Suppressor macrophage (primary cell): Measurements from ENCODE around the gene FAM228B.
A peak's percentile ranks its signal among the peaks of the same experiment; 100 is the strongest.
"Not testable (repeated sequence)": the region's sequence is repeated elsewhere in the genome, so short reads cannot be mapped to it uniquely, and the experiment has no call there.

Experiments
- DNase-seq, 4 experiments: peaks; one replicate each; pipeline ENCODE4 v3.0.0-alpha.2; 2020 to 2022
- total RNA-seq, 17 experiments: gene quantifications; one replicate each; lab custom pipeline; 2026; ENCODE audit warnings: mixed read lengths in 6 of 17, inconsistent platforms in 3 of 17; lab: John Stamatoyannopoulos, UW

The FAM228B gene
- 1.00 to 5.0 (median 2.7) reads per million in 17 experiments for total RNA-seq

DNA sequence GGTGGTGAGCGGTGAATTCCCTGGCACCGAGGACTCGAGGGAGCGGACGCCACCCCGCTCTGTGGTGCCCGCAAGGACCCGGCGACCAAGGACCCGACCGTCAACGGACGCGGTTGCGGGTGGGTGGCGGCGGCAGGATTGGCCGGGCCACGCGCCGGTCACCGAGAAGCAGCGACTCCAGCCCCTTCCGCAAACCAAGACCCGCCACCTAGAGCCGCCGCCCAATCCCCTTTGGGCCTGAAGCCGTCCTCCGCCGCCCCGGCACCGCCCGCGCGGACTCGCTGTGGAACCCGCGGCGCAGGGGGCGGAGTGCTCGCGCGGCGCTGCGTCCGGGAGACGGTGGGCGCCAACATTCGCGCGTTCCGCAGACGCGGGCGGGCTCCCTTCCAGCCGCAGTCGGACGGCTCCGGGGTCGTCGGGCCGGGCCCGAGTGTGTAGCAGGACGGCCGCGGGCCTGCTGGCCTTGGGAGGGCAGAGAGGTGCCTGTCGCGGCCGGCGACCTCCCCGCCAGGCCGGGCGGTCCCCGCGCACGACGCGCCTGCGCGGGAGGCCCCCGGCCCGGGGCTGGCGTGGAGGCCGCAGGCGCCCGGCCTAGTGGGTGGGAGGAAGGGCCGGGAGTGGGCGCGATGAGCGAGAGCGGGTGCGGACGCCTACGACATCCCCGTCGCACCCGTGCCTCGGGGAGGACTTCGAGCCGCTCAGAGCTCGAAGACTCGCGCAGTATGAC, at the start of gene FAM228B, which contains the start of gene PFN4:
TSS of gene FAM228B (plus strand) at position 275 of the 727 bp plus-strand sequence. CDS start 893 bp downstream, outside the sequence.
TSS of gene PFN4 (minus strand) at position 140 of the 727 bp plus-strand sequence. CDS start 799 bp downstream, outside the sequence.
- peak; percentile 89 to 97 (median 94) for DNase-seq

DNA sequence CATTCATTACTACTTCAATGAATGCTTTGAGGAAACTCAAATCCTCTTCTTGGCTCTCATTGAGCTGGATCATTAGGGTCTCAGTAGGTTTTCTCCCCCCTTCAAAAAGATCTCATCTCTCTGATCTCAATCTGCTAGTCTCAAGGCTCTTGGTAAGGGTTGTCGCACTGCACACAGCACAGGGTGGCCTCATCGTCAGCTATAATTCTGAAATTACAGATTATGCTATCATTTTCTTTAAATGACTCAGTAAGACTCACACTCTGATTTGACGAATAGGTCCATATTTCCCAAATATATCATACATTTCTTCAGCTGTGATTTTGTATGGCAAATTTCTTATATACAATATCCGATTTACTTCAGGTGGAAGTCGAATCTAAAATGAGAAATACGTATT, 49.5 kb upstream of the FAM228B start:
- DNase-seq: no peak

DNA sequence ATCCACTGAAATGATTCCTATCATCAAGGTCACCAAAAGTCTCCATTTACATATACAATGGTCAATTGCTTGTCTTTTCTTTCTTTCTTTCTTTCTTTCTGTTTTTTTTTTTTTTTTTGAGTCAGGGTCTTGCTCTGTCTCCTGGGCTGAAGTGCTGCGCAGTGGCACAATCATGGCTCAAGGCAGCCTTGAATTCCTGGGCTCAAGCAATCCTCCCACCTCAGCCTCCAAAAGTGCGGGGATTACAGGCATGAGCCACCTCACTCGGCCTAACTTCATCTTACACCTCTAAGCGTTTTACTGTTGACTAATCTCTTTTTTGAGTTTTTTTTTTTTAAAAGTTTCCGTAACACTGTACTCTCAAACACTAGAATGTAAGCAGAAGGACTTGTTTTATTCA, 48.0 kb upstream of the FAM228B start:
- no peak for DNase-seq

DNA sequence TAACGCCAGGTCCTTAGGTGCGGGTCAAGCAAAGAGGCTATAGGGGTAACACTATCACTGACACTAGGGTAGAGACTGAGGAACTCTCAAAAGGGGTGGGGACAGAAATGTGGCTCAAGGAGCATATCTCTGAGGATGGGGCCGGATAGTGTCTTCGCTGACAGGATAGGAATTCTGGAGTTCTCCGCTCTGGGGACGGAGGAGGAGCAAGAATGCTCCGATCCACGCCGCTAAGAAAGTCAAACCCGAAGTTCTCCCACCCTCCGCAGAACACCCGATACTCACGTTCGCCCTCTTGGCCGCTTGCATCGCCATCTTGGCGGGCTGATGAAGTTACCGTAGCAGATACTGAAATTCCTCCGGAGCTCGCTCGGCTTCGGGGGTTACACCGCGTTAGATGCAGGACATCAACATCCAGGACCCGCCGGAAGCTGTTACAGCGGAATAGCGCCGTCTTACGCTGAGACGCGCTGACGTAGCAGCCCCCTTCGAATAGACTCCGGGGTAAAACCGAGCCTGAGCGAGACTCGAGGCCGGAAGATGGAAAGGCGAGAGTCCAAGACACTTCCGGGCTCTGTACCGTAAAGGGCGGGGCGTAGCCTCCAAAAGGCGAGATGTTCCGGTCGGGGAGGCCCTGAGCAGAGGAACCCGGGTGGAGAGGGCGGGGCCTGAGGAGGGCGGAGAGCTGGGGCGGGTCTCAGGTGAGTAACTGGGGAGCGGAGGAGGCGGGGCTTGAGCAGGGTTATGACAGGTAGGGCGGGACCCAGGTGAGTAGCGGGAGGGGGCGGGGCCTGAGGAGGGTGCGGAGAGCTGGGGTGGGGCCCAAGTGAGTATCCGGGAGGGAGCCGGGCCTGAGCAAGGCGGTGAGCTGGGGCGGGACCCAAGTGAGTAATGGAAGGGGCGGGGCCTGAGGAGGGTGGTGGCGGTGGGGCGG, 47.1 kb upstream of the FAM228B start, which contains the start of gene SF3B6:
TSS of gene SF3B6 (minus strand) at position 412 of the 934 bp plus-strand sequence. CDS start at position 315, 97 bp downstream.
- DNase-seq: peak; percentile 98 to 100 (median 99)

DNA sequence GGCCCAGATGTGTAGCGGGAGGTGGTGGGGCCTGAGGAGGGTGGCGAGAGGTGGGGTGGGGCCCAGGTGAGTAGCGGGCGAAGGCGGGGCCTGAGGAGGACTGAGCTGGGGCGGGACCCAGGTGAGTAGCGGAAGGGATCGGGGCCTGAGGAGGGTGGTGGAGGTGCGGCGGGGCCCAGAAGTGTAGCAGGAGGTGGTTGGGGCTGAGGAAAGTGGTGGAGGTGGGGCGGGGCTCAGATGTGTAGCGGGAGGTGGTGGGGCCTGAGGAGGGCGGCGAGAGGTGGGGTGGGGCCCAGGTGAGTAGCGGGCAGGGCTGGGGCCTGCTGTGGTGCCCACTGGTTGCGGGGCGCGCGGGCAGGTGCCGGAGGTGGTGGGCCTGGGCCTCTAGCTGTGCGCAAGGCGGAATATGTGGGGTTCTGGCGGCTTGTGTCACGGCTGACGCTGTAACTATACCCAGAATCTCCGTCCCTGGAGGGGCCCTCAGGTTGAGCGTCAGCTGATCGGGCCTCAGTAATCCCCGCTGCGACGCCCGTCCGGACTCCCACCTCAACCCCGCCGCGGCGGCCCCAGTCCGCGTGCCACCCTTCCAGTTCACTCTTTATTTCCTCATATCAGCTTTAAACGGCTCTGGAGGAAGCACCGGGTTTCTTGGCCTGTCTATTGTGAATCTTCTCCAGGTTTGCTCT, 46.3 kb upstream of the FAM228B start:
- peak; percentile 48 to 70 (median 57) for DNase-seq

DNA sequence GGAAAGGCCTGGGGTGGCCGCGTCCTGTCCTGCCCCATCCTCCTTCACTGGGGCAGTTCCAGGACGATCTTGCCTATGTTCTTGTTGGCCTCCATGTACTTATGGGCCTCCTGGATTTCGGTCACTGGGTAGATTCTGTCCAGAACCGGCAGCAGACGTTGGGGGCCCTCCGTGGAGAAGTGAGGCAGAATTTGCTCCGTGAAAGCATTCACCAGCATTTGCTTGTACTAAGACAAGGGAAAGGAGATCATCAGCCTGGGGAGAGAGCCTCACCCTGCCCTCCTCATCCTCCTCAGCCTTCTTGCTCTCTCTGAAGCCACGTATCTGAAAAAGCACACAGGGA, 45.8 kb upstream of the FAM228B start:
- DNase-seq: no peak

DNA sequence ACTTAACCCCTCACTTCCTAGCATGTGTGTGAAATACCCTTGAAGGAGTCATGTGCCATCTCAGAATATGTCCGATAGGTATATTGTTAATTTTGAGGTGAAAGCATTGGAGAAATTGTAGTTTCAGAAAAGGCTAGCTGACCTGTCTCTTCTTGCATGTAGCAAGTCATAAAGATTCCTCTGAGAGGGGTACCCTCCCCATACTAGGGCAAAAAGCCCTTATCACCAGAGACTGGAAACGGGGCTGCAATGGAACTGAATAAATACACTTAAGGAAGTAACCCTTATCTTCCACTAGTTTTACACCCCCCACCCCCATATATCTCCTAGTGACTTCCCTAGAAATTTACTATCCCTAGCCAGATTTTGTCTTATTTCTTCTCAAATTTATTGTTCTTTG, 45.4 kb upstream of the FAM228B start:
- DNase-seq: peak in 1 of 4 experiments; percentile 6

DNA sequence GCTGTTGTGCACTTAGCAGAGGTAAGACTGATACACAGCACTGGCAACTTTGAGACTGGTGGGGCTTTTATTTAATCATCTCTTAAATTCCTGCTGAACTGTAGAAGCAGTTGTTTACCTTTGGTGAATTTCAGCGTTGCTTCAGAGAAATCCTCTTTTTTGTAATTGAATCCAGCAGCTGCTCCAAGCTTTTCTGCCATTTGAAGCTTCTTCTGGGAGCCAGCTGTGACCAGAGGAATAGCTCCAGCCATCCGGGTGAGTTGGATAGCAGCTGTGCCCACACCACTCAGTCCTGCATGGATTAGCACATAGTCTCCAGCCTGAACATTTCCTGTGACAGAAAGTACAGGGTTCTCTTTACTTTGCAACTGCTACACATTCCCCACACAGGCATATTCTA, 42.6 kb upstream of the FAM228B start:
- no peak for DNase-seq

DNA sequence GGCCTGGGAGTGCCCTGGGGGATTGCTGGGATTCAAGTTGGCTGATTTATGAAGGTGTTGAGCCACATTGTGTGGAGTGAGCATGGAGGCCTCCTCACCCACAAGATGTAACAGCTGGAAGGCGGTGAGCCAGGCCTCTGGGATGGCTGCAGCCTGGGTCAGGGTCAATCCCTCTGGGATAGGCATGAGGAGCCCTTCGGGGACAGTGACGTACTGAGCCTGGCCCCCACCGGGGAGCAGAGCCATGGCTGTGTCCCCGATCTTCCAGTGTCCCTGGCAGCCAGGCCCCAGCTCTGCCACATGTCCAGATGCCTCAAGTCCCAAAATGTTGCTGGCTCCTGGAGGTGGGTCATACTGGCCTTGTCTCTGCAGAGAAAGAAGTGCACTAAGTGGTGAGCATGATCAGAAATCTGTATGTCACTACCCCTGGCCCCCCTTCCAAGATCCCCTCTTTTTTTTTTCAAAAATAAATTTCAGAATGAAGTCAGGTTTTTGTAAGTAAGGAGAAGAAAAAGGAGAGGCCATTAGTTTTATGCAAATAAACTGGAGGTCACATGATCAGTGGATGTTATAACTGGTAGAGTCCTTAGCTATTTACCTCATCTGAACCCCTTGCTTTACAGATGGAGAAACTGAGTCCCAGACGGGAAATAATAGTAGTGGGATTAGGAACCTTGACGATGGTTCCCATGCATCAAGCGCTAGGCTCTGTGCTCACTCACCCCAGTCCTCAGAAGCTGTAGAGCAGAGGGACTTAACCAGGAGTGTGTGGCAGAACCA, 40.3 kb upstream of the FAM228B start:
- no peak for DNase-seq

DNA sequence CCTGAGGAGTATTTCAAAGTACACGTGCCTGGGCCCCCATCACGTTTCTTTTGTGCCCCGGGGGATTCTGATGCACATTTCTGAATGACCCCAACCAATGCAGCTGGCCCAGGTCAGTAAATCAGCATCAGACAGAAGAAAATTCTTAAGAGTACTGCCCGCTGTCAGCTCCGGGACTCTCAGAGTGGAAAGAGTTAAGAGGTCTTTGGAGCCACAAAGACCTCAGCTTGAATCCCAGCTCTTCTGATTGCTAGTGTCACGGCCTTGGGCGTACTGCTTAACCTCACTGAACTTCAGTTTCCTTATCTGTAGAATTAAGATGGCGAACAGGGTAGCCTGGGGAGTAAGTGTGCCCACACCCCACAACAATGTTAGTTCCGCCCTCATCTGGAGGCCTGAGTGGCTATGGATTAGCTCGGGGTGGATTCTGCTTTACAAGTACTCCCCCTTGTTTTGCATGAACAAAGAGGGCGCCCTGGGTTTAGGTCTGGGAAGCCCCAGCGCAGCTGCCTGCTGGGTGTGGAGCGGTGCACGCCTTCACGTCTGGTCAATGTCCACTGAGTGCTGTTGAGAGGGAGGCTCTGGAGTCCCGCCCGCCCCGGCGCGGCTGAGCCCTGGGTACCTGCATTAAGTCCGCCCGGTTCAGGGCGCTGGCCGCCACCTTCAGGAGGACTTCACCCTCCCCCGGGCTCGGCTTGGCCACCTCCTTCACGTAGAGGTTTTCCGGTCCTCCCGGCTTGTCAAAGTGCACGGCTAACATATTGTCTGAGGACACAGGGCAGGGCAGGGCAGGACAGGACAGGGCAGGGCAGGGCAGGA, 39.5 kb upstream of the FAM228B start:
- peak; percentile 78 to 90 (median 88) for DNase-seq

DNA sequence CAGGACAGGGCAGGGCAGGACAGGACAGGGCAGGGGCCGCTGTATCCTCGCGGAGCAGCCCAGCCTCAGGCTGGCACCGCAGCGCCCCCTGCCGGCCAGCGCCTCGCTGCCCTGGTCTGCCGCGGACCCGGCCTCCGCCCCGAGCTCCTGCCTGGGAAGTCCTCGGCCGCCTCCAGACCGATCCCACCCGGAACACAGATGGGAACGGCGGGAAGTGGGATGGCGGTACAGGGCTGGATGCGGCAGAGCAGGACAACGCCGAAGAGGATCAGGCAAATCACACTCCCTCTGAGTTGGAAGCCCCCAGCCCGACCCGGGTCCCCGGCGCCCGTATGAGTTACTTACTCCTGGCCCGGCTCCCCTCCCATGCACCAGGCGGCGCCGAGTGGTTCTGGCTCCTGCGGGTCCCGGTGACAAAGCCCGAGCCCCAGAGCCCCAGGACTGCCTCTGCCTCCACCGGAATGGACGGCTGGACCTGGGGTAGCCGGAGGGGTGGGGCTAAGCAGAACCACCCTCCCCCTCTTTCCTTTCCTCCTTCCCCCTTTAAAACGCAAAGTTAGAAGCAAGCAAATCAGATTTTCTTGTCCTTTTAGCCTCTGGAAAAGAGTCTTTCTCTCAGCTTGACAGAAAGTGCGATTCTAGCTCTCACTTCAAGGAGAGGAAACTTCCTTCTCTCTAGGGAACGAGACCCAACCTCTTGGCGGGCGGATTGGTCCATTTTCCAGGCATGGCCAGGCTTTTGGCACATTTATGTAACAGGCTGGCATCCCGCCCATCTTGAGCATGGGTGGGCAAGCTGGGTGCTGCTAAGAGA, 38.7 kb upstream of the FAM228B start, which contains the start of gene TP53I3:
TSS of gene TP53I3 (minus strand) at position 449 of the 814 bp plus-strand sequence. CDS start 508 bp downstream, outside the sequence.
- peak; percentile 93 to 97 (median 96) for DNase-seq

DNA sequence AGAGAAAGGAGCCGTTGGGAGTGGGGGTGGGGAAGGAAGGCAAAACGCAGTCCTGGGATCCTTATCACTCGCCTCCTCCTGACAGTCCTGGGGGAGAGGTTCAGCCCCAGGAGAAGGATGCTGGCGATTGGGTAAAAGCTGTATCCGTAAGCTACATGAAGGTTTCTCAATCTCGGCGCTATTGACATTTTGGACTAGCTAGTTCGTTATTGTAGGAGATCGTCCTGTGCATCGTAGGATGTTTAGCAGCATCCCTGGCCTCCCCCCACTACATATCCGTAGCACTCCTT, 38.1 kb upstream of the FAM228B start:
- no peak for DNase-seq

DNA sequence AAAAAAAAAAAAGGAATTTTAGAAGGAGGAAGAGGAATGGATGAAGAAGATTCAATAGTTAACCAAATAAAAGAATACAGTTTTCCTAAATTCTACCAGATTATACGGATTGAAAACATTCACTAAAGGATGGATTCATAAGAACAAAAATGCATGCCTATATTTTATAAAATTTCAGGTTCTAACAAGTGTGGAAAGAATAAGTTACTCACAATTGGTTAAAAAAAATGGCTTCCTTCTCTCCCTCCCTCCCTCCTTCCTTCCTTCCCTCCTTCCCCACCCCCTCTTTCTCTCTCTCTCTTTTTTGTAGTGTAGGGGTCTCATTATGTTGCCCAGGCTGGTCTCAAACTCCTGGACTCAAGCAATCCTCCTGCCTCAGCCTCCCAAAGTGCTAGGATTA, 37.0 kb upstream of the FAM228B start:
- DNase-seq: no peak

DNA sequence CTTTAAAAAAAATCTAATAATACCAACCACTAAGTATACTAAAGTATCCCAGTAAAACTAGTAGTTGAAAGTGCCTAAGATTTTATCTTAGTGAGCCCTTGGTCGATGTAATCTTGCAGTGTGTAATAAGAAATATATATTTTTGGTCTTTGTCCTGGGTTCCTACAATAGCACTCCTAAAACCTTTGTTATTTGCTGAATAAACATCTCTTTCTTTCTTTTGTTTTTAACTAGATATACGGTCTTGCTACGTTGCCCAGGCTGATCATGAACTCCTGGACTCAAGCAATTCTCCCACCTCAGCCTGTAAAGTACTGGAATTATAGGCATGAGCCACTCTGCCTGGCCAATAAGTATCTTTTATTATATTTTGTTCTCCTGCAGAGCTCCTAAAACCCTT, 36.2 kb upstream of the FAM228B start:
- DNase-seq: no peak

DNA sequence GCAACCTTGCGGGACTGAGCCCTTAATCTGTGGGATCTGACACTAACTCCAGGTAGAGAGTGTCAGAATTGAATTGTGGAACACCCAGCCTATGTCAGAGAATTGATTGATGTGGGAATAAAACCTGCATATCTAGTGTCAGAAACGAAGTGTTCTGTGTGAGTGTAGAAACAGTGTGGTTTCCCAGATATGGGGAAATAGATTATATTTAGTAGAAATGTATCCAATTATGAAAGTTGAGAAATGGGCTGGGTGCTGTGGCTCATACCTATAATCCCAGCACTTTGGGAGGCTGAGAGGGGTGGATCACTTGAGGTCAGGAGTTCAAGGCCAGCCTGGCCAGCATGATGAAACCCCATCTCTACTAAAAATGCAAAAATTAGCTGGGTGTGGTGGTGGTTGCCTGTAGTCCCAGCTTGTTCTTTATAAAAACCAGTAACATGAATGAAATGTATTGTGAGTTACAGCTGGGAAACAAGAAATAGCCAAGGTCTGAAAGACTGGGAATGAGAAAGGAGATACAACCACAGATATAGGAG, 34.4 kb upstream of the FAM228B start:
- DNase-seq: no peak

DNA sequence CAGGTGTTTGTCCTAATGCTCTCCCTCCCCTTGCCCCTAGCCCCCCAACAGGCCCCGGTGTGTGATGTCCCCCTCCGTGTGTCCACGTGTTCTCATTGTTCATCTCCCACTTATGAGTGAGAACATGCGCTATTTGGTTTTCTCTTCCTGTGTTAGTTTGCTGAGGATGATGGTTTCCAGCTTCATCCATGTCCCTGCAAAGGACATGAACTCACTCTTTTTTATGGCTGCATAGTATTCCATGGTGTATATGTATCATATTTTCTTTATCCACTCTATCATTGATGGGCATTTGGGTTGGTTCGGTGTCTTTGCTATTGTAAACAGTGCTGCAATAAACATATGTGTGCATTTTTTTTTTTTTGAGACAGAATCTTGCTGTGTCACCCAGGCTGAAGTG, 30.0 kb upstream of the FAM228B start:
- DNase-seq: not testable (repeated sequence)

DNA sequence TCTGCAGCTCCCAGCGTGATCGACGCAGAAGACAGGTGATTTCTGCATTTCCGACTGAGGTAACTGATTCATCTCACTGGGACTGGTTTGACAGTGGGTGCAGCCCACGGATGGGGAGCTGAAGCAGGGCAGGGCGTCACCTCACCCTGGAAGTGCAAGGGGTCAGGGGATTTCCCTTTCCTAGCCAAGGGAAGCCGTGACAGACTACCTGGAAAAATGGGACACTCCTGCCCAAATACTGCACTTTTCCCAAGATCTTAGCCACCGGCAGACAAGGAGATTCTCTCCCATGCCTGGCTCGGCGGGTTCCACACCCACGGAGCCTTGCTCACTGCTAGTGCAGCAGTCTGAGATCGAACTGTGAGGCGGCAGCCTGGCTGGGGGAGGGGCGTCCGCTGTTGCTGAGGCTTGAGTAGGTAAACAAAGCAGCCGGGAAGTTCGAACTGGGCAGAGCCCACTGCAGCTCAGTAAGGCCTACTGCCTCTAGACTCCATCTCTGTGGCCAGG, 28.0 kb upstream of the FAM228B start:
- not testable (repeated sequence) for DNase-seq

DNA sequence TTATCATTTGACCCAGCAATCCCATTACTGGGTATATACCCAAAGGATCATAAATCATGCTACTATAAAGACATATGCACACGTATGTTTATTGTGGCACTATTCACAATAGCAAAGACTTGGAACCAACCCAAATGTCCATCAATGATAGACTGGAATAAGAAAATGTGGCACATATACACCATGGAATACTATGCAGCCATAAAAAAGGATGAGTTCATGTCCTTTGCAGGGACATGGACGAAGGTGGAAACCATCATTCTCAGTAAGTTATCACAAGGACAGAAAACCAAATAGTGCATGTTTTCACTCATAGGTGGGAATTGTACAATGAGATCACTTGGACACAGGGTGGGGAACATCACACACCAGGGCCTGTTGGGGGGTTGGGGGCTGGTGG, 22.5 kb upstream of the FAM228B start:
- DNase-seq: not testable (repeated sequence)

DNA sequence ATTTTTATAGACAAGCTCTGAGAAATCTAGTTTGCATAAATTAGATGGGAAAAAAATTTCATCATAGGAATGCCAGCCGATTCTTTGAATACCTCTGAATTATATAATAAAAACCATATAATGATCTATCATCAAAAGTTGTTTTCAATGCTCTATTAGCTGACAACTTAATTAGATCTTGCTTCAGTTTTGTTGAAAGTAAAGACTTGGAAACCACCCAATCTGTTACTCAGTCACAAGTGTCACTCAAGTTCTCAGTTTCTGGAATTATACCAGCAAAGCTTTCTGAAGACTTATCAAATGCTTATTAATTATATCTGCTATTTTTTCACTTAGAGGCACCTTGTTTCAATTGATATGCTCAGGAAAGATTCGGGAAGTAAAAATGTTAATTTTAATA, 21.3 kb upstream of the FAM228B start:
- DNase-seq: no peak

DNA sequence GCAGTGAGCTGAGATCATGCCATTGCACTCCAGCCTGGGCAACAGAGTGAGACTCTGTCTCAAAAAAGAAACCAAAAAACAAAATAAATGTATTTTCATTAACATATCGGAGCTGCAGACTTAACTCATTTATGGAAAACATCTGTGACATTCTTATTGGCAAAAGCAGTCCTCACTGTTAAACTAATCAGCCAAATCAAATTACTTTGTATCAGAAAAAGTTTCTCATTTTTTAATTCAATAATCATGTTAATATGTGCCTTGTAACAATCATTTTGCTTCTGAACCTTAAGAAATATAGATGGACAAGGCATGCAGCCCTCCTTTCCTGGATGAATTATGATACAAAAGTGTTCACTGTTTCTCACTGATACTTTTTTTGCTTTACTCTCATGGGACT, 20.6 kb upstream of the FAM228B start:
- no peak for DNase-seq
